BLaER1 treated with 17β-estradiol and CSF1 and Interleukin-3, amounts not matched to agents 10 nM and 100 nM (cell line): ENCODE data around the gene DUSP28.
A peak's percentile ranks its signal among the peaks of the same experiment; 100 is the strongest.

Experiments
- H3K27ac ChIP-seq, 11 experiments: shearing (Covaris generic); formaldehyde crosslinking; 2 replicates each; pipeline ENCODE4 v1.8.1; 2022
- H3K27me3 ChIP-seq, 11 experiments: shearing (Covaris generic); formaldehyde crosslinking; 2 replicates each; pipeline ENCODE4 v1.8.1; 2022
- H3K36me3 ChIP-seq, 11 experiments: shearing (Covaris generic); formaldehyde crosslinking; 2 replicates each; pipeline ENCODE4 v1.8.1; 2022
- H3K4me1 ChIP-seq, 10 experiments: shearing (Covaris generic); formaldehyde crosslinking; 2 replicates each; pipeline ENCODE4 v1.8.1; 2022
- H3K4me2 ChIP-seq, 11 experiments: shearing (Covaris generic); formaldehyde crosslinking; 2 replicates each; pipeline ENCODE4 v1.8.1; 2022
- H3K4me3 ChIP-seq, 10 experiments: shearing (Covaris generic); formaldehyde crosslinking; 2 replicates each; pipeline ENCODE4 v1.8.1; 2022
- H3K9ac ChIP-seq, 11 experiments: shearing (Covaris generic); formaldehyde crosslinking; 2 replicates each; pipeline ENCODE4 v1.8.1; 2022
- H3K9me3 ChIP-seq, 11 experiments: shearing (Covaris generic); formaldehyde crosslinking; replicated peaks in 1 of 11; 2 replicates each; pipeline ENCODE4 v1.8.1; 2022
- H4K20me1 ChIP-seq, 11 experiments: shearing (Covaris generic); formaldehyde crosslinking; 2 replicates each; pipeline ENCODE4 v1.8.1; 2022
- Cebpa-rat ChIP-seq, 11 experiments: shearing (Covaris generic); IDR thresholded peaks; 2 replicates each; pipeline ENCODE4 v1.8.1; 2022

The DUSP28 gene

DNA sequence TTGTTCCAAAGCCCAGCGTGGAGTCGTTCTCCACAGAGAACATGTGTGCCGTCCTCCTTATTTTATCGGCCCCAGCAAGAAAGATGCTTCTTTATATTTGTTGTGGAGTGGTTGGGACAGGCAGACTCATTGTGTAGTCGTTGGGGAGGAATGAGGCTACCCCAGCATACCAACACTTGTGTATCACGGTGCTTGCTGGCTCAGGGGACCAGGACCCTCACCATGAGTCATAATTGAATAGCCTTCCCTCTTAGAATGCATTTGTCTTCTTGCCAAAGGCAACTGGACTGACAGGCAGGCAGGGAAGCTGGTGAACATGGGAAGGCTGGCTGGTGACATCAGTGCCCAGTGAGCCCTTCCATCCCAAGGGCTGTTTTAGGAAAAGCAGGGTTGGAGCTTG, 31.1 kb downstream of the DUSP28 start:
- TF ChIP-seq Cebpa-rat (IDR thresholded peaks at IDR 0.05), result no peak
- peaks cover 88 to 95% (median 92%) of the 10 kb centered on the region in 11 experiments; a peak in 21 of 22 replicates for H4K20me1 ChIP-seq
- H3K4me3 ChIP-seq, result no peak overlapping the region
- peaks cover 52 to 75% (median 70%) of the 10 kb centered on the region in 11 experiments for H3K36me3 ChIP-seq
- H3K9ac ChIP-seq, result peak overlapping the region in 2 of 11 experiments; percentile 10 to 30; a peak in 2 of 22 replicates
- no peak overlapping the region for H3K4me2 ChIP-seq
- no peaks in the 10 kb centered on the region for H3K9me3 ChIP-seq
- H3K4me1 ChIP-seq, result peaks cover 21 to 39% (median 34%) of the 10 kb centered on the region in 10 experiments
- H3K27me3 ChIP-seq, result no peaks in the 10 kb centered on the region
- no peak overlapping the region for H3K27ac ChIP-seq

DNA sequence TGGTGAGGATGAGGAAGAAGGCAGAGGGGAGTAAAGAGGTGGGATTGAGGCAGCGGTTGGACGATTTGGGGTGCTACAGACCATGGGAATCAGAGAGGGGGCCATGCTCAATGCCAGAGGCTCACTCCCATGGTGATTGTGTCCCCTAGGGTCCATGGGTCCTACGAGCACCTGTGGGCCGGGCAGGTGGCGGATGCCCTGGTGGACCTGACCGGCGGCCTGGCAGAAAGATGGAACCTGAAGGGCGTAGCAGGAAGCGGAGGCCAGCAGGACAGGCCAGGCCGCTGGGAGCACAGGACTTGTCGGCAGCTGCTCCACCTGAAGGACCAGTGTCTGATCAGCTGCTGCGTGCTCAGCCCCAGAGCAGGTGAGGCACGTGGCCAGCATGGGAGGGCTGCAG, 31.6 kb downstream of the DUSP28 start:
- Histone ChIP-seq H3K27me3 (no peaks in the 10 kb centered on the region), H3K4me1 (peaks cover 21 to 45% (median 40%) of the 10 kb centered on the region in 10 experiments), H3K4me3 (no peak overlapping the region), H3K4me2 (no peak overlapping the region), H3K27ac (no peak overlapping the region), H3K36me3 (peaks cover 52 to 80% (median 76%) of the 10 kb centered on the region in 11 experiments), H3K9ac (peak overlapping the region in 6 of 11 experiments; percentile 1 to 30 (median 10); a peak in 3 of 22 replicates), H4K20me1 (peaks cover 94 to 100% (median 98%) of the 10 kb centered on the region in 11 experiments; a peak in 21 of 22 replicates), H3K9me3 (no peaks in the 10 kb centered on the region)
- TF ChIP-seq Cebpa-rat (IDR thresholded peaks at IDR 0.05), result no peak

DNA sequence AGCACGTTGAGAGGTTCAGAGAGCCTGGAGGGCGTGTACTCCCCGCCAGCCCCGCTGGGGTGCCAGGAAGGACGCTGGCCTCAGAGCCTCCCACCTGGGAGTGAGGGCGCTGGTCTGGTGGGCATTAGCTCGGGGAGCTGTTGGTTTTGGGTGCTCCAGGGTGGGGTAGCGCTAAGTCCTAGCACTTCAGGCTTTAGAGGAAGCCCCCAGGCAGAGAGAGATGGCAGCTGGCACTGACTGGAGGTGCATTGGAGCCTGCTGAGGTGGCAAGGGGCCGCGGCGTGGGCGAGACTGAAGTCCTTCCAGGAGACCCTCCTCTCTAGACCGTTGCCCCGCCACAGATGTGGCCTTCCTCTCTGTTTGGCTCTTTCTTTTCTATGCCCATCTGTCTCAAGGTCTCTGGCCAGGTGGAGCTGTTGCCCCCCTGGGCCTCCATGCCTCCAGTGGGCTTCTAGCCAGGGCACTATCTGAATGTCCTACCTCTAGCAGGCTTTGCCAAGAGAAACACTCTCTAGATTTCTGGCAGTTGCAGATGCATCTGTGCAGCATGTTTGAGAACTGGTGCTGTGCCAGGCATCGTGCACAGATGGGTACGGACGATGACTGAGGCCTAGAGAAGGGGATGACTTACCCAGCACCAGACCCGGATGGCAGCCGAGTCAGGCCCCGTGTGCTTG, 33.0 kb downstream of the DUSP28 start:
- H3K4me1 ChIP-seq, result peaks cover 12 to 40% (median 33%) of the 10 kb centered on the region in 10 experiments
- TF ChIP-seq Cebpa-rat (IDR thresholded peaks at IDR 0.05), result no peak
- H3K9ac ChIP-seq, result peak overlapping the region in 5 of 11 experiments; percentile 7 to 41 (median 33); a peak in 4 of 22 replicates
- peaks cover 84 to 100% (median 97%) of the 10 kb centered on the region in 11 experiments; a peak in 21 of 22 replicates for H4K20me1 ChIP-seq
- H3K27ac ChIP-seq, result no peak overlapping the region; a peak in 1 of 22 replicates
- H3K9me3 ChIP-seq, result no peaks in the 10 kb centered on the region
- H3K4me3 ChIP-seq, result no peak overlapping the region
- H3K27me3 ChIP-seq, result no peaks in the 10 kb centered on the region
- H3K36me3 ChIP-seq, result peaks cover 64 to 94% (median 88%) of the 10 kb centered on the region in 11 experiments
- H3K4me2 ChIP-seq, result no peak overlapping the region

DNA sequence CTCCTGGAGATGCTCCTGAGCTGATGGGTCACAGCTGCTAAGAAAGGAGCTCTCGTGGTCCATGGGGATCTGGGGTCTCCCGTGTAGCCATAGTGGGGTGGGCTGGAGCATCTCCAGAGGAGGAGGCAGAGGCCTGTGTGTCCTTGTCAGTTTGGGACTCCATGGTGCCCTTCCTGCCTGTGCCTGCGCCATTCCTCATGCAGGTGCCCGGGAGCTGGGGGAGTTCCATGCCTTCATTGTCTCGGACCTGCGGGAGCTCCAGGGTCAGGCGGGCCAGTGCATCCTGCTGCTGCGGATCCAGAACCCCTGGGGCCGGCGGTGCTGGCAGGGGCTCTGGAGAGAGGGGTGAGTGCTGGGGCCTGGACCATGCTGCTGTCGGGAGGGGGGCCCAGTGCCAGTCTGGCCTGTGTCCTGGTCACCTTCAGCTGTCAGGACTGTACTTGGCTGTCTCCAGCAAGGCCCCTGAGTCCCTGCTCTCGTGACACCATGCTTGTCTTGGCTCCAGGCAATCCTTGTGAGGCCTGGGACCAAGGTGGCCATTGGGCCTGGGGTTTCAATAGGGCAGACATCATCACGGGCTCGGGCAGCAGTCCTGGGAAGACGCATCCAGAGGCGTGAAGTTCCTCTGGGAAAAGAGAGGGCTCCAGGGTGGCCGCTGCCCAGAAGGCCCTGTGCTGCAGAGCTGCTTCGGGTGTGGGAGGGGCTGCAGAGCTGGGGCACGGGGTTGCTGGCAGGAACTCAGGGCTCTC, 33.7 kb downstream of the DUSP28 start:
- Histone ChIP-seq H3K36me3 (peaks cover 70 to 100% (median 95%) of the 10 kb centered on the region in 11 experiments), H3K9ac (peak overlapping the region in 8 of 11 experiments; percentile 2 to 41 (median 24); a peak in 4 of 22 replicates), H3K27me3 (no peaks in the 10 kb centered on the region), H4K20me1 (peaks cover 77 to 100% (median 94%) of the 10 kb centered on the region in 11 experiments; a peak in 21 of 22 replicates), H3K4me3 (no peak overlapping the region), H3K9me3 (no peaks in the 10 kb centered on the region), H3K4me1 (peaks cover 5 to 33% (median 26%) of the 10 kb centered on the region in 10 experiments; a peak in 19 of 20 replicates), H3K27ac (no peak overlapping the region), H3K4me2 (no peak overlapping the region)
- TF ChIP-seq Cebpa-rat (IDR thresholded peaks at IDR 0.05), result no peak

DNA sequence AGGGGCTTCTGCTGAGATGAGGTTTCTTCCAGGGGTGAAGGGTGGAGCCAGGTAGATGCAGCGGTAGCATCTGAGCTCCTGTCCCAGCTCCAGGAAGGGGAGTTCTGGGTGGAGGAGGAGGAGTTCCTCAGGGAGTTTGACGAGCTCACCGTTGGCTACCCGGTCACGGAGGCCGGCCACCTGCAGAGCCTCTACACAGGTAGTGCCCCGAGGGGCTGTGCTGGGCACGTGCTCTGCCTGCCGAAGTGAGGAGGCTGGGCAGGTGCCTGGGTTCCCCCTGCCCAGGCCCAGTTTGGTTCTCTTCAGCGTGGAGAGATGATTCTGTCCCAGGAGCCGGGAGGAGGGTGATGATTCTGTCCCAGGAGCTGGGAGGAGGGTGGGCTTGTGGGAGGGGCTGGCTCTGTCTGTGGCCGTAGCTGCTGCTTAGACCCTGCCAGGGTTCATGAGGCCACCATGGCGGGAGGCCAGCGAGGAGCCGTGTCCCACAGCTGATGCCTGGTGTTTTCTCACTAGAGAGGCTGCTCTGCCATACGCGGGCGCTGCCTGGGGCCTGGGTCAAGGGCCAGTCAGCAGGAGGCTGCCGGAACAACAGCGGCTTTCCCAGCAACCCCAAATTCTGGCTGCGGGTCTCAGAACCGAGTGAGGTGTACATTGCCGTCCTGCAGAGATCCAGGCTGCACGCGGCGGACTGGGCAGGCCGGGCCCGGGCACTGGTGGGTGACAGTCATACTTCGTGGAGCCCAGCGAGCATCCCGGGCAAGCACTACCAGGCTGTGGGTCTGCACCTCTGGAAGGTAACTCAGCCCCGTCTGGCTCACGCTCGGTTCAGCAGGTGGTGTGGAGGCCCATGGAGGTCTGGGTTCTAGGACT, 34.6 kb downstream of the DUSP28 start:
- H3K4me3 ChIP-seq, result no peak overlapping the region
- H3K9ac ChIP-seq, result peak overlapping the region in 9 of 11 experiments; percentile 4 to 56 (median 29); a peak in 8 of 22 replicates
- H3K36me3 ChIP-seq, result peaks cover 70 to 100% (median 95%) of the 10 kb centered on the region in 11 experiments
- H3K27me3 ChIP-seq, result no peaks in the 10 kb centered on the region
- no peak for TF ChIP-seq Cebpa-rat (IDR thresholded peaks at IDR 0.05)
- no peaks in the 10 kb centered on the region for H3K9me3 ChIP-seq
- peaks cover 0 to 26% (median 23%) of the 10 kb centered on the region in 10 experiments; a peak in 17 of 20 replicates for H3K4me1 ChIP-seq
- H3K4me2 ChIP-seq, result peak overlapping the region in 4 of 11 experiments; percentile 4 to 32 (median 20); a peak in 2 of 22 replicates
- peaks cover 69 to 99% (median 86%) of the 10 kb centered on the region in 11 experiments; a peak in 21 of 22 replicates for H4K20me1 ChIP-seq
- peak overlapping the region in 1 of 11 experiments; percentile 32; a peak in 2 of 22 replicates for H3K27ac ChIP-seq

DNA sequence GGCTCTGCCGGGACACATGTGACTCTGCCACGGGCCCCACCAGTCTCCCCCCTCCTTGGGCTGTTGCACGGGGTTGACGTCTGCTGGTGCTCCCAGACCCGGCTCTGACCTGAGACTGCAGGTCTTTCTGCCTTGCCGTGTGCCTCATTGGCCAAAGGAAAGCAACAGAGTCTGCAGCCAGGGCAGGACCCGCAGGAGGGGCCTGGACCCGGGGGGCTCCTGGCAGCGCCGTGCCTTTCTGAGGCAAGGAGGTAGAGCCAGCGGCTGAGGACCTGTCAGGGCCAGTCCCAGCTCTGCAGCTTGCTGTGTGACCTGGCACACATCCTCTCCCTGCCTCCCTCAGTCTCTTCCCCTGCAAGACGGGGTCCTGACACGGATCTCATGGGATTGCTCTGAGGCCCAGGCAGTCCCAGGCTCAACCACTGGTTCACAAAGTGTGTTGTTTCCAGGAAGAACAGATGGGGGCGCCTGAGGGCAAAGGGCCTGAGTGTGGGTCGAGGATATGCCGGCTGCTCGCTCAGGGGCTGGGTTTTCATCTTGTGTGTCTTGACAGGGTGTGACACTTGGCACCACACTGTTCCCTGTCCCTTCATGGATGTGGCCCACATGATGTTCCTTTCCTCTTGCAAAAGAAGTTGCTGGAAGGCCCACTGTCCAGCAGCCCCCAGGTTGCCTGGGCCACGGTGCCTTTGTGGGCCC, 35.4 kb downstream of the DUSP28 start:
- Histone ChIP-seq H3K9me3 (no peaks in the 10 kb centered on the region), H4K20me1 (peaks cover 61 to 97% (median 81%) of the 10 kb centered on the region in 11 experiments; a peak in 21 of 22 replicates), H3K27me3 (no peaks in the 10 kb centered on the region), H3K36me3 (peaks cover 64 to 100% (median 95%) of the 10 kb centered on the region in 11 experiments), H3K4me3 (no peak overlapping the region), H3K4me2 (peak overlapping the region in 6 of 11 experiments; percentile 33 to 69 (median 54); a peak in 11 of 22 replicates), H3K4me1 (peaks cover 0 to 26% (median 23%) of the 10 kb centered on the region in 10 experiments; a peak in 17 of 20 replicates), H3K9ac (peak overlapping the region in 8 of 11 experiments; percentile 4 to 56 (median 26); a peak in 11 of 22 replicates), H3K27ac (peak overlapping the region in 3 of 11 experiments; percentile 32 to 58 (median 40); a peak in 3 of 22 replicates)
- TF ChIP-seq Cebpa-rat (IDR thresholded peaks at IDR 0.05), result no peak

DNA sequence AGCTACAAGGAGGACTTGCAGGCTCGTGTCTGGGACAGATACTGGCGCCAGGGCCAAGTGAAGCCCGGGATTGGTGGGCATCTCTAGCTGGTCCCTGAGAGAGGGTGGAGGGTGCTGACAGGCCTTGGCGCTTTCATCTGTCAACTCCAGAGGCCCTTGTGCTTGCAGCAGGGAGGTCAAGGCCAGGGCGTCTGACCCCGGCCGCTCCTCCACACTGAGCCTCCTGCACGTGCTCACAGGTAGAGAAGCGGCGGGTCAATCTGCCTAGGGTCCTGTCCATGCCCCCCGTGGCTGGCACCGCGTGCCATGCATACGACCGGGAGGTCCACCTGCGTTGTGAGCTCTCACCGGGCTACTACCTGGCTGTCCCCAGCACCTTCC, 35.9 kb downstream of the DUSP28 start:
- peaks cover 62 to 100% (median 94%) of the 10 kb centered on the region in 11 experiments for H3K36me3 ChIP-seq
- H4K20me1 ChIP-seq, result peaks cover 56 to 97% (median 79%) of the 10 kb centered on the region in 11 experiments; a peak in 21 of 22 replicates
- H3K27ac ChIP-seq, result peak overlapping the region in 4 of 11 experiments; percentile 11 to 58 (median 45); a peak in 4 of 22 replicates
- no peak overlapping the region for H3K4me3 ChIP-seq
- TF ChIP-seq Cebpa-rat (IDR thresholded peaks at IDR 0.05), result no peak
- peak overlapping the region in 9 of 11 experiments; percentile 14 to 71 (median 53); a peak in 16 of 22 replicates for H3K4me2 ChIP-seq
- H3K27me3 ChIP-seq, result no peaks in the 10 kb centered on the region
- H3K9ac ChIP-seq, result peak overlapping the region in 8 of 11 experiments; percentile 11 to 50 (median 20); a peak in 9 of 22 replicates
- no peaks in the 10 kb centered on the region for H3K9me3 ChIP-seq
- H3K4me1 ChIP-seq, result peaks cover 0 to 26% (median 23%) of the 10 kb centered on the region in 10 experiments; a peak in 17 of 20 replicates
